Iris pigment epithelial cell (primary cell): ENCODE data around the gene SAMD1.
A peak's percentile ranks its signal among the peaks of the same experiment; 100 is the strongest.

ENCODE experiments used
- DNase-seq: peaks from one replicate; pipeline ENCODE4 v3.0.0-alpha.2; 2011; ENCODE audit warnings: low read depth

The SAMD1 gene

GRCh38 chr19:14113762-14114414 lies 23.3 kb upstream of the SAMD1 start:
- DNase-seq: no peak

GRCh38 chr19:14112809-14113385 lies 22.3 kb upstream of the SAMD1 start:
- no peak for DNase-seq

GRCh38 chr19:14112051-14112808 lies 21.7 kb upstream of the SAMD1 start:
- DNase-seq: no peak

- DNase-seq: no peak
Measured at GRCh38 chr19:14111486-14111885, 20.9 kb upstream of the SAMD1 start.

- DNase-seq: no peak
Measured at GRCh38 chr19:14110650-14111049, 20.1 kb upstream of the SAMD1 start.

- peak; percentile 50 for DNase-seq
Measured at GRCh38 chr19:14107581-14108461, 17.3 kb upstream of the SAMD1 start.

GRCh38 chr19:14106840-14107239 lies 16.3 kb upstream of the SAMD1 start:
- no peak for DNase-seq

- no peak for DNase-seq
Measured at GRCh38 chr19:14105680-14106079, 15.1 kb upstream of the SAMD1 start.

- DNase-seq: no peak
Measured at GRCh38 chr19:14103310-14103709, 12.8 kb upstream of the SAMD1 start.

- no peak for DNase-seq
Measured at GRCh38 chr19:14102756-14103155, 12.2 kb upstream of the SAMD1 start.

GRCh38 chr19:14102102-14102696 lies 11.6 kb upstream of the SAMD1 start:
- no peak for DNase-seq

- no peak for DNase-seq
Measured at GRCh38 chr19:14101003-14101545, 10.5 kb upstream of the SAMD1 start.

- no peak for DNase-seq
Measured at GRCh38 chr19:14097532-14098151, 7.1 kb upstream of the SAMD1 start.

GRCh38 chr19:14096272-14096992 lies 5.9 kb upstream of the SAMD1 start:
- DNase-seq: no peak

GRCh38 chr19:14094854-14095253 lies 4.3 kb upstream of the SAMD1 start:
- DNase-seq: no peak

GRCh38 chr19:14093117-14093823 lies 2.7 kb upstream of the SAMD1 start:
- no peak for DNase-seq

- no peak for DNase-seq
Measured at GRCh38 chr19:14091813-14092462, 1.4 kb upstream of the SAMD1 start.

GRCh38 chr19:14091081-14091812 lies 696 bp upstream of the SAMD1 start:
- DNase-seq: peak; percentile 55
